ENCODE results near the gene MTUS2. TPM values are rescaled to one million over a fixed set of nuclear protein-coding genes. Genes with fewer than 3 reads are reported as not detected.

Gene MTUS2
- total RNA-seq, 4 donors from 2014 or later, result 0.20 to 1.6 (median 0.25) TPM; not detected in 1

DNA sequence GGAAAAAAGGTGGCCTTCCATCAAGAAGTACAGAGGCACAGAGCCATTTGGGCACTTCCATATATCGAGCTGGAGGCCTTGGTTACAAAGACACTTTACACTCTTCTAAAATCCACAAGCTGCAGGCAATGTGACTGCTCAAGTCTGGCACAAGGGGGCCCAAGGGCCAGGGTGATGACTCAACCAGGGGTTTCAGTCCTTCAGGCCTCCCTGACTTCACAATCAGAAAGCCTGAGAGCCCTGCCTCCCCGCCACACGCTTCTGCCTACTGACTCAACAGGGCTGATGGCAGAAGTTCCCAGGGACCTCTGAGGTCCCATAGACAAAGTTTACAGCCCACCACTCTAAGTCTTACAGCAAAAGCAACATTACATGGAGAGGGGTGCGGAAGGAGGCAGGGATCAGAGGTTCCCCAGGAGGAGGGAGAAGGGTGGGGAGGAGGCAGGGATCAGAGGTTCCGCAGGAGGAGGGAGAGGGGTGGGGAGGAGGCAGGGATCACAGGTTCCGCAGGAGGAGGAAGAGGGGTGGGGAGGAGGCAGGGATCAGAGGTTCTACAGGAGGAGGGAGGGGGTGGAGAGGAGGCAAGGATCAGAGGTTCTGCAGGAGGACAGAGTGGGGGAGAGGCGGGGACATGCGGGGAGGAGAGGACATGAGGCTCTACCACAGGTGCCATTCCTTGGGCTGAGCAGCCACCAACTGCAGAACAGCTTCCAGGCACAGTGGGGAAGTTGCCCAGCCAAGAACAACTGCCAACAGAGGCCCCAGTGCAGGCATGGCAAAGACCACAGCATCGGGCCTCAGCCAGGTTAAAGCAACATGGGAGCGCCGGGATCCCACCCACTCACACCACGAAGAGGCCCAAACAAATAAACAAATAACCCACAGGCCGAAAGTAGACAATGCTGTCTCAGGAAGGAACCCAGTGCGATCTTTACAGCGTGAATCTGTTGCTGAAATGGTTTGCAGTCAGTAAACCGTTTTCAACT, 723.4 kb downstream of the MTUS2 start:
- no peak for TF ChIP-seq POLR2A (IDR thresholded peaks at IDR 0.05)
- TF ChIP-seq, protein P1, sequence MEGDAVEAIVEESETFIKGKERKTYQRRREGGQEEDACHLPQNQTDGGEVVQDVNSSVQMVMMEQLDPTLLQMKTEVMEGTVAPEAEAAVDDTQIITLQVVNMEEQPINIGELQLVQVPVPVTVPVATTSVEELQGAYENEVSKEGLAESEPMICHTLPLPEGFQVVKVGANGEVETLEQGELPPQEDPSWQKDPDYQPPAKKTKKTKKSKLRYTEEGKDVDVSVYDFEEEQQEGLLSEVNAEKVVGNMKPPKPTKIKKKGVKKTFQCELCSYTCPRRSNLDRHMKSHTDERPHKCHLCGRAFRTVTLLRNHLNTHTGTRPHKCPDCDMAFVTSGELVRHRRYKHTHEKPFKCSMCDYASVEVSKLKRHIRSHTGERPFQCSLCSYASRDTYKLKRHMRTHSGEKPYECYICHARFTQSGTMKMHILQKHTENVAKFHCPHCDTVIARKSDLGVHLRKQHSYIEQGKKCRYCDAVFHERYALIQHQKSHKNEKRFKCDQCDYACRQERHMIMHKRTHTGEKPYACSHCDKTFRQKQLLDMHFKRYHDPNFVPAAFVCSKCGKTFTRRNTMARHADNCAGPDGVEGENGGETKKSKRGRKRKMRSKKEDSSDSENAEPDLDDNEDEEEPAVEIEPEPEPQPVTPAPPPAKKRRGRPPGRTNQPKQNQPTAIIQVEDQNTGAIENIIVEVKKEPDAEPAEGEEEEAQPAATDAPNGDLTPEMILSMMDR (IDR thresholded peaks at IDR 0.05 in 4 of 5, conservative IDR thresholded peaks at IDR 0.05 in 1 of 5), result no peak
- intact Hi-C loops (cut with DNase I; ENCODE audit: low total_unique reads), result no loop called here
- Histone ChIP-seq H3K9me3 (no peaks in the 10 kb centered on the region), H3K4me3 (no peak overlapping the region), H3K27ac (no peak overlapping the region), H3K27me3 (no peaks in the 10 kb centered on the region), H3K4me1 (no peaks in the 10 kb centered on the region), H3K36me3 (no peaks in the 10 kb centered on the region)
- no peak for ATAC-seq
- no peak for DNase-seq
- in situ Hi-C loops (cut with MboI; ENCODE audit: low sequenced_read_pairs in 4 of 4), result no loop called here

DNA sequence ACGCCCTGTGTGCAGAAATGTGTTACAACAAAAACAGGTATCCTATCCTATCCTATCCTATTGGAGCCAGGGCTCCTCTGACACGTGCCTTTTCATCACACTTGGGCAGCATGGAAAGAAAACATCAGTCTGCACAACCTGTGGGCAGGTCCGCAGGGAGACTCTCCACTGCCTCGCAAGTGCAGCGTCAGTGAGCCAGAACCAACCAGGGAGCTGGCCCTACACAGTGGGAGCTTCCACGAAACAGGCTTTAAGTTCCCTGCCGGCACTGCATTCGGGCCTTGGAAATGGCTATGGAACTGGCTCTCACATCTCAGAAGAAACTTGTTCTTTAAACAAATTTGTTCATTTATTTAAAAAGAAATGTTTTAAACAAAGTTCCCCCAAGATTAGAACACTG, 725.8 kb downstream of the MTUS2 start:
- intact Hi-C loops (cut with DNase I; ENCODE audit: low total_unique reads), result no loop called here
- DNase-seq (no peak), ATAC-seq (no peak)
- Histone ChIP-seq H3K4me1 (no peaks in the 10 kb centered on the region), H3K36me3 (no peaks in the 10 kb centered on the region), H3K4me3 (no peak overlapping the region), H3K9me3 (no peaks in the 10 kb centered on the region), H3K27ac (no peak overlapping the region), H3K27me3 (no peaks in the 10 kb centered on the region)
- no peak for TF ChIP-seq POLR2A (IDR thresholded peaks at IDR 0.05)
- TF ChIP-seq, protein P1 (IDR thresholded peaks at IDR 0.05 in 4 of 5, conservative IDR thresholded peaks at IDR 0.05 in 1 of 5), result no peak
- in situ Hi-C loops (cut with MboI; ENCODE audit: low sequenced_read_pairs in 4 of 4), result no loop called here

- in situ Hi-C loops (cut with MboI; ENCODE audit: low sequenced_read_pairs in 4 of 4) (no loop called here), intact Hi-C loops (cut with DNase I; ENCODE audit: low total_unique reads) (no loop called here)
- Histone ChIP-seq H3K9me3 (no peaks in the 10 kb centered on the region), H3K27ac (no peak overlapping the region), H3K4me3 (no peak overlapping the region), H3K27me3 (no peaks in the 10 kb centered on the region), H3K36me3 (no peaks in the 10 kb centered on the region), H3K4me1 (no peaks in the 10 kb centered on the region)
- DNase-seq, result no peak
- TF ChIP-seq POLR2A (IDR thresholded peaks at IDR 0.05), result no peak
- TF ChIP-seq, protein P1 (IDR thresholded peaks at IDR 0.05 in 4 of 5, conservative IDR thresholded peaks at IDR 0.05 in 1 of 5), result no peak
- ATAC-seq, result no peak
These were observed 726.5 kb downstream of the MTUS2 start for GRCh38 chr13:29546662-29547061.

- in situ Hi-C loops (cut with MboI; ENCODE audit: low sequenced_read_pairs in 4 of 4) (no loop called here), intact Hi-C loops (cut with DNase I; ENCODE audit: low total_unique reads) (no loop called here)
- Histone ChIP-seq H3K27me3 (no peaks in the 10 kb centered on the region), H3K4me3 (no peak overlapping the region), H3K36me3 (no peaks in the 10 kb centered on the region), H3K27ac (no peak overlapping the region), H3K4me1 (no peaks in the 10 kb centered on the region), H3K9me3 (no peaks in the 10 kb centered on the region)
- TF ChIP-seq, protein P1 (IDR thresholded peaks at IDR 0.05 in 4 of 5, conservative IDR thresholded peaks at IDR 0.05 in 1 of 5), result no peak
- TF ChIP-seq POLR2A (IDR thresholded peaks at IDR 0.05), result no peak
- DNase-seq (no peak), ATAC-seq (no peak)
These were observed 727.0 kb downstream of the MTUS2 start for GRCh38 chr13:29547153-29547552.

Data from gastrocnemius medialis (tissue), 4 donors.